ENCODE results near the gene SFRP2.

DNA sequence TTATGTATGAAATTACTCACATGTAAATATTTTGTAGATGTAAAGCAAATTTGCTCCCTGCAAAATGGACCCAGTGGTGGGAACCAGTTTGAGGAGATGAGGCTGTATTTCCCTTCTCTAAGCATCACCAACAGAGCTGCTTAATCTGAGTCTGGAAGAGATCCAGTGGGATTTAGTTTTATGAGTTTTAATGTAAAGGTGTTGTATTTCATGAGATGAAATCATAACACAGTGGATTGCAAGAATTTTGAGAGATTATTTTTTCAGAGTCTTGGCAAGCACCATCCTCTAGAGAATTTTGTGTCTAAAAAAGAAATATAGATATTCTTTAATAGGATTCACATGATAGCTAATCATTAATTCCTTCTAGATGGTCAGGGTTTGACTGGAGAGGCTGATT is 35.6 kb upstream of the SFRP2 start:
- TF ChIP-seq POLR2AphosphoS5 (IDR thresholded peaks at IDR 0.05; ENCODE audit: low read depth, low read length) (no peak), TAF1 (IDR thresholded peaks at IDR 0.05; ENCODE audit: borderline replicate concordance, insufficient read depth, low read length) (no peak)
- TF ChIP-seq, protein P1, sequence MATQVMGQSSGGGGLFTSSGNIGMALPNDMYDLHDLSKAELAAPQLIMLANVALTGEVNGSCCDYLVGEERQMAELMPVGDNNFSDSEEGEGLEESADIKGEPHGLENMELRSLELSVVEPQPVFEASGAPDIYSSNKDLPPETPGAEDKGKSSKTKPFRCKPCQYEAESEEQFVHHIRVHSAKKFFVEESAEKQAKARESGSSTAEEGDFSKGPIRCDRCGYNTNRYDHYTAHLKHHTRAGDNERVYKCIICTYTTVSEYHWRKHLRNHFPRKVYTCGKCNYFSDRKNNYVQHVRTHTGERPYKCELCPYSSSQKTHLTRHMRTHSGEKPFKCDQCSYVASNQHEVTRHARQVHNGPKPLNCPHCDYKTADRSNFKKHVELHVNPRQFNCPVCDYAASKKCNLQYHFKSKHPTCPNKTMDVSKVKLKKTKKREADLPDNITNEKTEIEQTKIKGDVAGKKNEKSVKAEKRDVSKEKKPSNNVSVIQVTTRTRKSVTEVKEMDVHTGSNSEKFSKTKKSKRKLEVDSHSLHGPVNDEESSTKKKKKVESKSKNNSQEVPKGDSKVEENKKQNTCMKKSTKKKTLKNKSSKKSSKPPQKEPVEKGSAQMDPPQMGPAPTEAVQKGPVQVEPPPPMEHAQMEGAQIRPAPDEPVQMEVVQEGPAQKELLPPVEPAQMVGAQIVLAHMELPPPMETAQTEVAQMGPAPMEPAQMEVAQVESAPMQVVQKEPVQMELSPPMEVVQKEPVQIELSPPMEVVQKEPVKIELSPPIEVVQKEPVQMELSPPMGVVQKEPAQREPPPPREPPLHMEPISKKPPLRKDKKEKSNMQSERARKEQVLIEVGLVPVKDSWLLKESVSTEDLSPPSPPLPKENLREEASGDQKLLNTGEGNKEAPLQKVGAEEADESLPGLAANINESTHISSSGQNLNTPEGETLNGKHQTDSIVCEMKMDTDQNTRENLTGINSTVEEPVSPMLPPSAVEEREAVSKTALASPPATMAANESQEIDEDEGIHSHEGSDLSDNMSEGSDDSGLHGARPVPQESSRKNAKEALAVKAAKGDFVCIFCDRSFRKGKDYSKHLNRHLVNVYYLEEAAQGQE (IDR thresholded peaks at IDR 0.05; ENCODE audit: insufficient read depth in 1 of 2, low read depth in 2 of 2, low read length in 2 of 2) = no peak

Measured in PFSK-1 (cell line).